Measurements from ENCODE around the gene SULT4A1.

SULT4A1 gene

GRCh38 chr22:43827003-43827735, 35.1 kb downstream of the SULT4A1 start:
- no peaks in the 10 kb centered on the region for H3K27me3 ChIP-seq (ENCODE audit: insufficient read depth, poor library complexity, severe bottlenecking)
- ATAC-seq (ENCODE audit: low read depth) (0 out of 3 replicates have a peak, but pooled peaks have one; percentile 5), DNase-seq (ENCODE audit: low spot score) (no peak)
- H3K9me3 ChIP-seq (ENCODE audit: severe bottlenecking) = no peaks in the 10 kb centered on the region
- TF ChIP-seq CTCF (IDR thresholded peaks at IDR 0.05; ENCODE audit: poor library complexity, severe bottlenecking) = no peak
- peaks cover 5% of the 10 kb centered on the region for H3K4me1 ChIP-seq (ENCODE audit: insufficient read depth, poor library complexity, severe bottlenecking)
- H3K36me3 ChIP-seq (ENCODE audit: low read depth) = no peaks in the 10 kb centered on the region
- H3K27ac ChIP-seq (ENCODE audit: poor library complexity, severe bottlenecking) = peak overlapping the region; percentile 5
- no peak overlapping the region for H3K4me3 ChIP-seq (ENCODE audit: severe bottlenecking)

- ATAC-seq (ENCODE audit: low read depth) = peak; percentile 87
- no peak for DNase-seq (ENCODE audit: low spot score)
- no peak overlapping the region for H3K4me3 ChIP-seq (ENCODE audit: severe bottlenecking)
- no peaks in the 10 kb centered on the region for H3K36me3 ChIP-seq (ENCODE audit: low read depth)
- no peaks in the 10 kb centered on the region for H3K27me3 ChIP-seq (ENCODE audit: insufficient read depth, poor library complexity, severe bottlenecking)
- TF ChIP-seq CTCF (IDR thresholded peaks at IDR 0.05; ENCODE audit: poor library complexity, severe bottlenecking) = peak; percentile 39
- peaks cover 5% of the 10 kb centered on the region for H3K4me1 ChIP-seq (ENCODE audit: insufficient read depth, poor library complexity, severe bottlenecking)
- peak overlapping the region; percentile 5 for H3K27ac ChIP-seq (ENCODE audit: poor library complexity, severe bottlenecking)
- no peaks in the 10 kb centered on the region for H3K9me3 ChIP-seq (ENCODE audit: severe bottlenecking)
These were observed 35.9 kb downstream of the SULT4A1 start for GRCh38 chr22:43826142-43827002.

GRCh38 chr22:43825651-43826050, 36.7 kb downstream of the SULT4A1 start:
- DNase-seq (ENCODE audit: low spot score) (no peak), ATAC-seq (ENCODE audit: low read depth) (no peak)
- no peak for TF ChIP-seq CTCF (IDR thresholded peaks at IDR 0.05; ENCODE audit: poor library complexity, severe bottlenecking)
- Histone ChIP-seq H3K36me3 (ENCODE audit: low read depth) (no peaks in the 10 kb centered on the region), H3K27ac (ENCODE audit: poor library complexity, severe bottlenecking) (no peak overlapping the region), H3K27me3 (ENCODE audit: insufficient read depth, poor library complexity, severe bottlenecking) (no peaks in the 10 kb centered on the region), H3K9me3 (ENCODE audit: severe bottlenecking) (no peaks in the 10 kb centered on the region), H3K4me1 (ENCODE audit: insufficient read depth, poor library complexity, severe bottlenecking) (peaks cover 5% of the 10 kb centered on the region), H3K4me3 (ENCODE audit: severe bottlenecking) (no peak overlapping the region)

- DNase-seq (ENCODE audit: low spot score) (no peak), ATAC-seq (ENCODE audit: low read depth) (no peak)
- Histone ChIP-seq H3K4me1 (ENCODE audit: insufficient read depth, poor library complexity, severe bottlenecking) (peaks cover 5% of the 10 kb centered on the region), H3K9me3 (ENCODE audit: severe bottlenecking) (no peaks in the 10 kb centered on the region), H3K27ac (ENCODE audit: poor library complexity, severe bottlenecking) (no peak overlapping the region), H3K36me3 (ENCODE audit: low read depth) (no peaks in the 10 kb centered on the region), H3K4me3 (ENCODE audit: severe bottlenecking) (no peak overlapping the region), H3K27me3 (ENCODE audit: insufficient read depth, poor library complexity, severe bottlenecking) (no peaks in the 10 kb centered on the region)
- TF ChIP-seq CTCF (IDR thresholded peaks at IDR 0.05; ENCODE audit: poor library complexity, severe bottlenecking) = no peak
These were observed 37.4 kb downstream of the SULT4A1 start for GRCh38 chr22:43824724-43825420.

All from RWPE2 (cell line).